Hematopoietic multipotent progenitor cell treated with erythropoietin and hydrocortisone succinate and interleukin-3 and kit ligand, for 17 days (in vitro differentiated cells): Measurements from ENCODE around the gene ENPP6.
"Not testable (repeated sequence)": the region's sequence is repeated elsewhere in the genome, so short reads cannot be mapped to it uniquely, and the experiment has no call there.

Experiments
- DNase-seq: peaks from one replicate; pipeline ENCODE4 v3.0.0-alpha.2; 2015; ENCODE audit warnings: low spot score

Gene ENPP6

GRCh38 chr4:184235526-184235925, 17.9 kb upstream of the ENPP6 start:
- DNase-seq = no peak

DNA sequence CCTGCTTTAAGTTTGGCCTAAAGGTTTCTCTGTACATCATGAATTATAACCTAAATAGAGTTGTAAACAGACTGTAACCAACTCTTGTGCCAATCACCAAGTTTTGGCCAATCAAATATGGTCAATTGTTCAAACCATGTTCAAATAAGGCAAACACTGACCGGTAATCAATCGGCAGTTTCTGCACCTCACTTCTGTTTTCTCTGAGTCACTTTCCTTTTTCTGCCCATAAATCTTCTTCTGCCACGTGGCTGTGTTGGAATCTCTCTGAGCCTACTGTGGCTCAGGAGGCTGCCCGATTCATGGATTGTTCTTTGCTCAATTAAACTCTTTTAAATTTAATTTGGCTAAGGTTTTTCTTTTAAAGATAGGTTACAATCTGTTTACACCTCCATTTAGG, 16.5 kb upstream of the ENPP6 start:
- no peak for DNase-seq

- DNase-seq = no peak
Observed at GRCh38 chr4:184232975-184233374, 15.3 kb upstream of the ENPP6 start.

DNA sequence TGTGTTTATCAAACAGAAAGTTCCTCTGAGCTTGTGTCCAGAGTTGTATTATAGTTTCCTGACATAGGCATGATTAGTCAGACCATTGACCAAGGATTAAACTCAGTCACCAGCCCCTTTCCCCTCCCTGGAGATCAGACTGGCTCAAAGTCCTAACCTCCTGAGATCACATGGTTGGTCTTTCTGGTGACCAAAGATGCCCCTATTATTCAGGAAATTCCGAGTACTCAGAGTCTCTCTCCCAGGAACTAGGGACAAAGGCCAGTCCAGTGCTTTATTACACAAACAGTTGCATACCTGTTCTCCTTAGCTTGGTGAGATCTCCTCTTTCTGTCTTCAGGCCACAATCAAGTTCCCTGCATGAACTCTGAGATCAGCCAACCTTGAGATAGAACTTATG, 14.5 kb upstream of the ENPP6 start:
- no peak for DNase-seq

- DNase-seq = no peak
Observed at GRCh38 chr4:184231573-184231972, 13.9 kb upstream of the ENPP6 start.

DNA sequence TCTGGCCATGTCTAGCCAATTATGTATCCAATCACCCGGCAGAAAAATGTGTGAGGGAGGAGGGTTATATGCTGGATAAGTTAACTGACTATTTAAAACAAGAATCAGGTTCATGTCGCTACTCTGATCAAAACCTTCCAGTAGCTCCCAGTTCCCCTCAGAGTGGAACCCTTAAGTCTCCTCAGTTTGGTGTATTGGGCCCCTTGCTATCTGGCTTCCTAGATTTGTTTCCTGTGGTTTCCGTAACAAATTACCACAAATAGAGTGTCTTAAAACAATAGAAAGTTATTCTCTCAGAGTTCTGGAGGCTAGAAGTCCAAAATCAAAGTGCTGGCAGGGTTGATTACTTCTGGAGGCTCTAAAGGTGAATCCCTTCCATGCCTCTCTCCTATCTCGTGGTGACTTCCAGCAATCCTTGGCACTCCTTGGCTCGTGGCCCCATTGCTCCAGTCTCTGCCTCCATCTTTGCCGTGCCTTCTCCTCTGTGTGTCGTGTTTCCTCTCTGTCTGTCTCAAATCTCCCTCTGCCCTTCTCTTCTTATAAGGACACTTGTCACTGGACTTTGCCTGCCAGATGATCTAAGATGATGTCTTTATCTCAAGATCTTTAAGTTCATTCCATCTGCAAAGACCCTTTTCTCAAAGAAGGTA, 10.5 kb upstream of the ENPP6 start:
- no peak for DNase-seq

- DNase-seq = no peak
Observed at GRCh38 chr4:184216515-184216914, 1.2 kb downstream of the ENPP6 start.

DNA sequence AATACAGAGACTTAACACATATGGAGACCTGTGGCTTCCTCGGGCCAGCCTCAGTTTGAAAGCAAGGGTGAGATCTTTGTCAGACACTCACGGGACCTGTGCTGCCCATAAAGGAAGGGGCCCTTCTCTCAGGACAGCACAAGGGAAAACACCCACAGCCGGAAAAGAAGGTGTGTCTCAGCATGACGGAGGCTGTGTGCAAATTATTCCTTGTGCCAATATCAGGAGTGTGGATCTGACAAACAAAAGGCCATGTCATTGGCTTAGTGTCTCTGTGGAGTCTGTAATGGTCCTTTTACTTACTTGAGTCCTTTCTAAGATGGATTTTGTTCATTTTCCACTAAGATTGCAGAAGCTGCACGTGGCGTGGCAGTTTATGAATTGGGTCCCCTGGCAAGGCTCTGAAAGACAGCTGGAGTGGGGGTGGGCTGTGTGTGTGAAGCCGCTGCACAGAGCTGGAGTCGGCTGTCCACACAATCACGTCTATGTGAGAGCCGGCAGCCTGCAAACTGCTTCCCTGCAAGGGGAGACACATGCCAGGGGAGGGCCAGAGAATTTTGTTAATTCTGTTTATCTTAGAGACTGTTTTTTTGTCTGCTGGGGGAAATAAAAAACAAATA, 1.9 kb downstream of the ENPP6 start:
- no peak for DNase-seq

GRCh38 chr4:184214931-184215330, 2.7 kb downstream of the ENPP6 start:
- DNase-seq = no peak

- DNase-seq = not testable (repeated sequence)
Observed at GRCh38 chr4:184207734-184208607, 9.7 kb downstream of the ENPP6 start.

GRCh38 chr4:184205243-184205642, 12.4 kb downstream of the ENPP6 start:
- DNase-seq = no peak

DNA sequence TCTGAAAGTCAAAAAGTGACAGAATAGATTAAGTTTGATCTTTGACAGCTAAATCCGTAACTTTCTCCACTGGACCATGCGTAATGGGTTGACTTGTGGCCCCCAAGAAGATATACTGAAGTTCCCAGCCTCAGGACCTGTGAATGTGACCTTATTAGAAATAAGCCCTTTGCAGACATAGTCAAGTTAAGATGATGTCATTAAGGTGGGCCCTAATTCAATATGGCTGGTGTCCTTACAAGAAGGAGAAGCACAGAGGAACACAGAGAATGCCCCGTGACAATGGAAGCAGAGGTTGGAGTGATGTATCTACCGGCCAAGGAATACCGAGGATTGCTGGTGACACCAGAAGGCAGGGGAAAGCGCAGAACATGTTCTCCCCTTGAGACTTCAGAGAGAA, 14.4 kb downstream of the ENPP6 start:
- no peak for DNase-seq

GRCh38 chr4:184201179-184201578, 16.5 kb downstream of the ENPP6 start:
- DNase-seq = no peak

DNA sequence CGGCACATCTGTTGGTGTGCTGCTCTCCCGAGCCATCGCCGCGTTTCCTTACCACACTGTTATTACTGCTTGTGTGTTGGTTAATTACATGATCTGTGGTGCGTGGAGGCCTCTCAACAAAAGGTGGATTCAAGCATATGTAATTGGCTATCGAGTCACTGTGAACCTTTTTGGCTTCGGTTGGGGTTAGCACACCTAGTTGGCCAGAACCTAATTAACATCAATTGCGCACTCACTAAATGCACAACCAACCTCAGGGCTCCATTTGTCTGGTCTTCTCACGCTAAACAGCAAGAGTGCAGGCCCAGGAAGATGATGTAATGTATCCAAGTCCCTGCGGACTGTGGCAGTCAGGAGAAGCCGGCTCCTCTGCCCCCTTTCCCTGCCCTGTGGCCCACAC, 17.4 kb downstream of the ENPP6 start:
- DNase-seq = no peak

- no peak for DNase-seq
Observed at GRCh38 chr4:184199780-184200179, 17.9 kb downstream of the ENPP6 start.

- DNase-seq = no peak
Observed at GRCh38 chr4:184198190-184198589, 19.5 kb downstream of the ENPP6 start.

- no peak for DNase-seq
Observed at GRCh38 chr4:184197536-184198082, 20.1 kb downstream of the ENPP6 start.

DNA sequence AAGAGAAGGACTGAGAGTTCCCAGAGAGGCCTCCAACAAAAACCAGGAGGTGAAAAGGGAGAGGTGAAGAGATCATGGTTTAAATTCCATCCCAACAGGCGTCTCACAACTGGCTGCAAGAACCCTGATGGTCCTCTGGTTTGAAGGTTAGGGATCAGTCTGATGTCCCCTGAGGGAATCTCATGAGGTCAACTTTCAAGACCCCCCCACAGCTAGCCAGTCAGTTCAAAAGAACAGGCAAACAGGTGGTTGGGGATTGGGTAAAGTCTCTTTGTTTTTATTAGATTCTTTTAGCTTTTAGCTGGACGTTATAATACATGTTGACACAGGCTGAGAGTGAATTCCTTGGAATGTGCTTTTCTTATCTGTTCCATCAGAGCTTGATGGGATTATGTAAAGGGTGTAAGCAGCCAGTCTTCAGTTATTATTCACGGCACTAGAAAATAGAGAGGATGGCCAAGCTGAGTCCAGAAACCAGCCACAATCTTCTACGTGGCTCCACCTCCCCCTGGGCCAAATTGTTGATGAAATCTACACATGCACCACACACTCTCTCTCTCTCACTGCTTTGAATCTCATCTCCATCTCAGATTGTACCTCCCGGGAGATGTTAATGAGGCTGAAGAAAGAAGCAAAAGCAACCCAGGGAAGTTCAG, 20.8 kb downstream of the ENPP6 start:
- no peak for DNase-seq

GRCh38 chr4:184193556-184194525, 23.8 kb downstream of the ENPP6 start:
- no peak for DNase-seq

- no peak for DNase-seq
Observed at GRCh38 chr4:184192933-184193332, 24.7 kb downstream of the ENPP6 start.

DNA sequence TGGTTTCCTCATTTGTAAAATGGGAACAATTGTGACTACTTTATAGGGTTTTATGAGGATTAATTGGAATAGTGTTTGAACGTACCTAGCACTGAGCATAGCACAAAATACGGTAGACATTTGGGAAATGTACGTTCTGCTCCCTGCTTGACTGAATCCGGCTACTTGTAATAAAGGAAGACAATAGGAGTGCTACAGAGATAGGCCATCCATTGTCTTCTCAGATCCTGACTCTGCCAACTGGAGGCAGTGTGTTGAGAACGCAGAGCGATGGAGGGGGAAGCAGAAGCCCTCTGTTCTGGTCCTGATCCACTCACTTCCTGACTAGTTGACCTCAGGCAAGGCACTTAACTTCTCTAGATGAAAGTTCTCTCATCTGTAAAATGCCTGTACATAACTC, 26.4 kb downstream of the ENPP6 start:
- no peak for DNase-seq
